Measurements from ENCODE around the gene HDAC10. TPM values are rescaled to one million over a fixed set of nuclear protein-coding genes. Genes with fewer than 3 reads are reported as not detected.

Gene HDAC10
- polyA plus RNA-seq, 1 of the 3 experiments (the other 2 are of a cell fraction): 51.9 TPM

- Histone ChIP-seq H3K36me3 (replicated peaks in 1 of 2; ENCODE audit: control insufficient read depth in 1 of 2, insufficient read depth in 2 of 2, low read length in 1 of 2) (peaks cover 15 to 71% of the 10 kb centered on the region in 2 experiments), H3K79me2 (ENCODE audit: insufficient read depth) (peaks cover 14% of the 10 kb centered on the region; the same call in 1 of the 2 replicates), H4K20me1 (ENCODE audit: insufficient read depth) (peaks cover 10% of the 10 kb centered on the region; the same call in 1 of the 2 replicates), H3K27me3 (ENCODE audit: insufficient read depth) (no peaks in the 10 kb centered on the region), H3K27ac (ENCODE audit: low read depth in 2 of 2, low read length in 1 of 2) (no peak overlapping the region), H2AFZ (ENCODE audit: low read depth) (no peak overlapping the region), H3K9me3 (no peaks in the 10 kb centered on the region), H3K4me3 (ENCODE audit: low read depth in 2 of 2, low read length in 1 of 2) (no peak overlapping the region), H3K4me1 (ENCODE audit: control insufficient read depth in 1 of 2, insufficient read depth in 2 of 2, low read depth in 1 of 2, low read length in 1 of 2) (peaks cover 0 to 22% of the 10 kb centered on the region in 2 experiments; a peak in 1 of 4 replicates), H3K9me2 (no peaks in the 10 kb centered on the region), H3F3A (replicated peaks; ENCODE audit: insufficient read depth) (no peaks in the 10 kb centered on the region), H3K9ac (no peak overlapping the region), H3K4me2 (no peak overlapping the region)
- ChIA-PET CTCF (interaction anchor here (1.0 to 2.7 kb wide), 5 partner anchors 11 to 72 kb away, joined by 3 to 12 read pairs (median 4); no protein-coding TSS in a partner anchor), POLR2A (no interaction called here)
- DNase-seq: no peak
- WGBS (ENCODE audit: low lambda C conversion rate): 97% methylated on average over 17 of the region's 43 CpGs
- TF ChIP-seq RAD21 (IDR thresholded peaks at IDR 0.05; ENCODE audit: low read length) (no peak), GATA2 (CRISPR knock-in tag; IDR thresholded peaks at IDR 0.05) (no peak), REST (IDR thresholded peaks at IDR 0.05; ENCODE audit: low read depth, low read length) (no peak), MXI1 (IDR thresholded peaks at IDR 0.05; ENCODE audit: low read depth, low read length) (no peak), POLR2AphosphoS5 (IDR thresholded peaks at IDR 0.05; ENCODE audit: low read depth, low read length) (no peak), ZBTB33 (IDR thresholded peaks at IDR 0.05; ENCODE audit: borderline replicate concordance, low read depth) (no peak), NFIC (IDR thresholded peaks at IDR 0.05; ENCODE audit: borderline replicate concordance) (no peak)
Observed at GRCh38 chr22:50218153-50218995, 32.7 kb downstream of the HDAC10 start.

GRCh38 chr22:50217543-50218152 is 33.4 kb downstream of the HDAC10 start:
- no peaks in the 10 kb centered on the region for H3K27me3 ChIP-seq (ENCODE audit: insufficient read depth)
- ChIA-PET POLR2A (no interaction called here), CTCF (interaction anchor here (1.2 to 2.7 kb wide), 3 partner anchors 10 to 23 kb away, joined by 3 to 12 read pairs (median 4); no protein-coding TSS in a partner anchor)
- H3K27ac ChIP-seq (ENCODE audit: low read depth in 2 of 2, low read length in 1 of 2): no peak overlapping the region
- TF ChIP-seq MXI1 (IDR thresholded peaks at IDR 0.05; ENCODE audit: low read depth, low read length): no peak
- H2AFZ ChIP-seq (ENCODE audit: low read depth): no peak overlapping the region
- H3F3A ChIP-seq (replicated peaks; ENCODE audit: insufficient read depth): no peaks in the 10 kb centered on the region
- no peak overlapping the region for H3K9ac ChIP-seq
- no peaks in the 10 kb centered on the region for H3K9me3 ChIP-seq
- H3K4me1 ChIP-seq (ENCODE audit: control insufficient read depth in 1 of 2, insufficient read depth in 2 of 2, low read depth in 1 of 2, low read length in 1 of 2): peaks cover 0 to 22% of the 10 kb centered on the region in 2 experiments; a peak in 1 of 4 replicates
- H4K20me1 ChIP-seq (ENCODE audit: insufficient read depth): peaks cover 13% of the 10 kb centered on the region; the same call in 1 of the 2 replicates
- no peaks in the 10 kb centered on the region for H3K9me2 ChIP-seq
- WGBS (ENCODE audit: low lambda C conversion rate): 93% methylated on average over 21 of the region's 21 CpGs
- no peak for DNase-seq
- H3K4me2 ChIP-seq: no peak overlapping the region
- no peak overlapping the region for H3K4me3 ChIP-seq (ENCODE audit: low read depth in 2 of 2, low read length in 1 of 2)
- H3K36me3 ChIP-seq (replicated peaks in 1 of 2; ENCODE audit: control insufficient read depth in 1 of 2, insufficient read depth in 2 of 2, low read length in 1 of 2): peaks cover 20 to 67% of the 10 kb centered on the region in 2 experiments
- H3K79me2 ChIP-seq (ENCODE audit: insufficient read depth): peaks cover 16% of the 10 kb centered on the region; the same call in 1 of the 2 replicates
